Esophagus squamous epithelium (tissue), 5 donors: ENCODE data around the gene CRYBA2. TPM values are rescaled to one million over a fixed set of nuclear protein-coding genes. Genes with fewer than 3 reads are reported as not detected.

ENCODE experiments used
- DNase-seq: peaks from one replicate; lab custom pipeline; 2025; lab: John Stamatoyannopoulos, UW
- H3K27ac ChIP-seq, 4 donors: fragments of 200-600 bp; sonication (generic); one replicate each; pipeline ENCODE4 v1.5.1; 2016 to 2019; ENCODE audit warnings: mild to moderate bottlenecking in 1 of 4
- H3K27me3 ChIP-seq, 4 donors: fragments of 200-600 bp; sonication (generic); 1 replicate in 3 of 4; 2 replicates in 1 of 4; pipeline versions ENCODE4 v1.5.1 to v1.6.0; 2017 to 2021; ENCODE audit warnings: antibody characterized with exemption in 1 of 4
- H3K36me3 ChIP-seq, 3 donors: fragments of 200-600 bp; sonication (generic); one replicate each; pipeline ENCODE4 v1.5.1; 2016 to 2019
- H3K4me1 ChIP-seq, 3 donors: fragments of 200-600 bp; sonication (generic); one replicate each; pipeline ENCODE4 v1.5.1; 2017 to 2019
- H3K4me3 ChIP-seq, 4 donors: fragments of 200-600 bp; sonication (generic); 1 replicate in 3 of 4; 2 replicates in 1 of 4; pipeline ENCODE4 v1.5.1; 2016 to 2019; ENCODE audit warnings: mild to moderate bottlenecking in 2 of 4, moderate library complexity in 1 of 4
- H3K9me3 ChIP-seq, 3 donors: fragments of 200-600 bp; sonication (generic); one replicate each; pipeline ENCODE4 v1.5.1; 2016 to 2019
- POLR2A ChIP-seq, 4 donors: fragments of 450-650 bp; IDR thresholded peaks; one replicate each; pipeline ENCODE4 v1.6.1; 2017; ENCODE audit warnings: antibody characterized with exemption in 4 of 4, mild to moderate bottlenecking in 4 of 4, moderate library complexity in 3 of 4
- WGBS, 2 donors: methylation state at CpG; one replicate each; pipeline ENCODE4 v1.1.5; 2018; 5-methylcytosine and 5-hydroxymethylcytosine counted together
- intact Hi-C: fragments of 100-400 bp; cut with DNase I; formaldehyde crosslinking; loops from one replicate; pipeline ENCODE4 v1.15.0; 2022
- total RNA-seq, 4 donors: library from RNA; depleted of rRNA; stranded (reverse); fragments of >200 nt; gene quantifications; one replicate each; pipeline ENCODE4 v1.1.0, GENCODE V29; 2016
- TF ChIP-seq, protein P1 (sequence below), 6 experiments: fragments of 450-650 bp in 4 of 6; fragments of 200-600 bp in 2 of 6; sonication (generic) in 2 of 6; IDR thresholded peaks; one replicate each; pipeline ENCODE4 v1.5.1; 2016 to 2019; ENCODE audit warnings: antibody characterized with exemption in 6 of 6, mild to moderate bottlenecking in 4 of 6, moderate library complexity in 4 of 6
- donor health status: DM: yes; HTN: yes; CAD: no.

Gene CRYBA2
- total RNA-seq, 4 donors from 2014 or later, result not detected

DNA sequence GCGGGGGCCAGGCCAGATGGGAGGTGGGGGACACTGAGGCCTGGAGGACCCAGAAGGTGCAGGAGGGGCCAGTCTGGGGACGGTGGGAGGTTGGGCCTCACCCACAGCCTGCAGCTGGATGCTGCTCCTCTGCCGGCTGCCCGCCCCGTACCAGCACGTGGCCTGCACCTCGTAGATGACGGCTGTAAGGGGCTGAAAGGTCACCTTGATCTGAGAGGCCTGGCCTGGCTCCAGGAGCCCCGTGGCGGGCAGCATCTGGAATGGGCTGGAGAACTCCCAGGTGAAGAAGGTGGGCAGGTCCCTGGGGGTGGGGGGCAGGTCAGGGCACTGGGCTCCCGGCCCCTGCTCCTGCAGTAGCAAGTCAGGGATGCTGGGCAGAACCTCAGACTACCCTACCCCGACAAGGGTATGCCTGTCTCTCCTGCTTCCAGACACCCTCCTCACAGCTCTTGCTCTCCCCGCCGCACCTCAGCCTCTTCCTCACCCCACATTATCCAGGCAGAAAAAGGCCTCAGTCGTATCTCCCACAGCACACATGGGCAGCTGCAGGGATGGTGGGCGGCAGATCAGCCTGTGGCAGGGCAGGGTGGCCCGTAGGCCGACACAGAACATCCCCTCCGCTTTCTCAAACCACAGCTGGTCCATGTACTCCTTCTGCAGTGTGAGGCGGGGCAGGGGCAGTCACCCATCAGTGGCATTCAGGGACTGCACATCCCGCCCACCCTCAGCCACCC, 38.0 kb upstream of the CRYBA2 start:
- Histone ChIP-seq H3K4me1 (no peaks in the 10 kb centered on the region), H3K4me3 (no peak overlapping the region), H3K27ac (no peak overlapping the region), H3K9me3 (no peaks in the 10 kb centered on the region), H3K36me3 (no peaks in the 10 kb centered on the region), H3K27me3 (peaks cover 0 to 91% (median 0%) of the 10 kb centered on the region in 4 donors)
- DNase-seq, result no peak
- WGBS, 2 donors, result 45 to 77% methylated on average over 2 to 17 of the region's 21 CpGs
- TF ChIP-seq, protein P1, sequence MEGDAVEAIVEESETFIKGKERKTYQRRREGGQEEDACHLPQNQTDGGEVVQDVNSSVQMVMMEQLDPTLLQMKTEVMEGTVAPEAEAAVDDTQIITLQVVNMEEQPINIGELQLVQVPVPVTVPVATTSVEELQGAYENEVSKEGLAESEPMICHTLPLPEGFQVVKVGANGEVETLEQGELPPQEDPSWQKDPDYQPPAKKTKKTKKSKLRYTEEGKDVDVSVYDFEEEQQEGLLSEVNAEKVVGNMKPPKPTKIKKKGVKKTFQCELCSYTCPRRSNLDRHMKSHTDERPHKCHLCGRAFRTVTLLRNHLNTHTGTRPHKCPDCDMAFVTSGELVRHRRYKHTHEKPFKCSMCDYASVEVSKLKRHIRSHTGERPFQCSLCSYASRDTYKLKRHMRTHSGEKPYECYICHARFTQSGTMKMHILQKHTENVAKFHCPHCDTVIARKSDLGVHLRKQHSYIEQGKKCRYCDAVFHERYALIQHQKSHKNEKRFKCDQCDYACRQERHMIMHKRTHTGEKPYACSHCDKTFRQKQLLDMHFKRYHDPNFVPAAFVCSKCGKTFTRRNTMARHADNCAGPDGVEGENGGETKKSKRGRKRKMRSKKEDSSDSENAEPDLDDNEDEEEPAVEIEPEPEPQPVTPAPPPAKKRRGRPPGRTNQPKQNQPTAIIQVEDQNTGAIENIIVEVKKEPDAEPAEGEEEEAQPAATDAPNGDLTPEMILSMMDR (IDR thresholded peaks at IDR 0.05), result no peak
- no peak for TF ChIP-seq POLR2A (IDR thresholded peaks at IDR 0.05)
- intact Hi-C loops, result no loop called here

DNA sequence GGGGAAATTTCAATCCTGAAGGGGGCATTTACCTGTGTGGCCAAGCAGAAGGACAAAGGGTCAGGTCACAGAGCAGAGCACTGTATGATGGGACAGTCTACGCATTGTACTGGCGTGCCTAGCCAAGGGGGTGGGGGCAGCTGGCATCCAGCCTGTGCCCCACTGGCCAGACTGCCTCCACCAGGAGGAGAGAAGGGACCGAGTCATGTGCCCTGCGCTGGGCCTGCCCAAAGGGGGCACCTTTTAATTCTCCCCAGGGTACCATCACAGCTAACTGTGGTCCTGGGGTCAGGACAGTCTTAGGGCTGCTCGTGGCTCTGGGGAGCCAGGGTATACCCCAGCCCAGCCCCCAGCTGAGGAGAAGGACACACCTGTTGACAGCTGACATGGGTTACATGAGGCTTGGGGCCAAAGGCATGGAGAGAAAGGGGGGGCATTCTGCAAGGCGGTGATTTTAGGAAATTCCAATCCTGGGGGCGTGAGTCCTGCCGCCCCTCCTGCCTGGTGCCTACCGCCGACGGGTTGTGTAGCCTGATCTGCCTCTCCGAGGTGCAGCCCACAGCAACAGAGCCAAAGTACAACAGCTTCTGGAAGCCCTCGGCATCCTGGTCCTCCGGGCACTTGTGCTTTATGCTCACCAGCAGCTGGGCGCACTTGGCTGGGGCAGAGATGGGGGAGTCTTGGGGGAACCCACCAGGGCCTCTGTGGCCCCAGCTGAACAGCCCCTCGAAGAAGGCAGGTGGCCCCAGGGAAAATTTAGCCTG, 37.1 kb upstream of the CRYBA2 start:
- Histone ChIP-seq H3K27me3 (peaks cover 0 to 90% (median under 1%) of the 10 kb centered on the region in 4 donors), H3K36me3 (no peaks in the 10 kb centered on the region), H3K4me3 (no peak overlapping the region), H3K4me1 (no peaks in the 10 kb centered on the region), H3K9me3 (no peaks in the 10 kb centered on the region), H3K27ac (no peak overlapping the region)
- intact Hi-C loops, result no loop called here
- TF ChIP-seq POLR2A (IDR thresholded peaks at IDR 0.05), result no peak
- TF ChIP-seq, protein P1 (IDR thresholded peaks at IDR 0.05), result no peak
- DNase-seq, result no peak
- WGBS, 2 donors, result 70 to 81% methylated on average over 2 to 5 of the region's 16 CpGs

DNA sequence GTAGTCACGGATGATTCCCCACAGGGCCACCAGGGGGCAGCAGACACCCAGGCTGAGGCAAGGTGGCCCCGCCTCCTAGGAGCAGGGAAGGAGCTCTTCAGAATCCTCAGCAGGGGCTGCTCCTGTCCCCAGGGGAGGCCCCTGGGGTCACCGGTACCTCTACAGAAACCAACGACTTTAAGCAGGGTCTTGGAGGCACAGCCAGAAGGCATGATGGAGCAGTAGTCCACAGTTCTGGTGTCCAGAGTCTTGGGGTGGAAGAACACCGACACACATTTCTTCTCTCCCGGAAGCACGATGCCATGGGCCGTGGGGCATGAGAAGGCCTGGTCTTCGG, 36.6 kb upstream of the CRYBA2 start:
- Histone ChIP-seq H3K36me3 (no peaks in the 10 kb centered on the region), H3K9me3 (no peaks in the 10 kb centered on the region), H3K27ac (no peak overlapping the region), H3K27me3 (peaks cover 0 to 90% (median 1%) of the 10 kb centered on the region in 4 donors), H3K4me1 (no peaks in the 10 kb centered on the region), H3K4me3 (no peak overlapping the region)
- TF ChIP-seq POLR2A (IDR thresholded peaks at IDR 0.05), result no peak
- TF ChIP-seq, protein P1 (IDR thresholded peaks at IDR 0.05), result peak; percentile 84 to 95 (median 90)
- peak; percentile 23 for DNase-seq
- 27 to 37% methylated on average over 5 of the region's 9 CpGs for WGBS, 2 donors
- intact Hi-C loops, result no loop called here

DNA sequence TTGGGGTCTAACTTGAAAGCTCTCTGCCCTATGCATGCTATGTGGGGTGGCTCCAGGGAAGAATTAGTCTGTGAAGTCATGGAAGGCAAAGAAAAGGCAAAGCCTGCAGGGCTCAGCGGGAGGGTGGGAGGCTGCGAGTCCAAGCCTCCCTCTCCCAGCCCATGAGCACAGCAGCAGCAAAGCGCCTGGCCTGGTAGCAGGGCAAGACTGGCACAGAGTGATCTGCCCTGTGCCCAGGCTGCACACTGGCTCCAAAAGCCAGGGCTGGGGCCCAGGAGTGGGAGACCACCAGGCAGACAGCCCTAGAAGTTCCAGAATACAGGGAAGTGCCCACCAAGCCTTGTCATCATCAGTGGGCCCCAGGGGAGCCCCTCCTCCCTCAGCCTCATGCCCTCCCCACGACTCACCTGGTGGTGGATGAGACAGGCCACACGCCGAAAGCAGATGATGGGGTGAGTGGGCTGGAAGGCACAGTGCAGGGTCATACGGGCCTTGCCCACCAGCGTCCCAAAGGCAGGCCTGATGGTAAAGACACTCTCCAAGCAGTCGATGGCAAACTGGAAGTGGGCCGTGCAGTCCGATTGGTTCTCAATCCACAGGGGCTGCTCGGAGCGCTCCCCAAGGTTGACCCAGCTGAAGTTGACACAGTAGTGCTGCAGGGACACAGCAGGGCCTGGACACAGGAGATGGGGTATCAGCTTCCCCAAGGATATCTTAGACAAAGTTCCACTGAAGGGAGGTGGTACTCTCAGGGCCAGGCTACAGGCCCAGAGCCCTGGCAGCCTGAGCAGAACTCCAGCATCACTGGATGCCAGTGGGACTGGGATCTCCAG, 36.0 kb upstream of the CRYBA2 start:
- Histone ChIP-seq H3K4me3 (no peak overlapping the region), H3K36me3 (no peaks in the 10 kb centered on the region), H3K27me3 (peaks cover 0 to 88% (median 1%) of the 10 kb centered on the region in 4 donors), H3K4me1 (no peaks in the 10 kb centered on the region), H3K27ac (no peak overlapping the region), H3K9me3 (no peaks in the 10 kb centered on the region)
- TF ChIP-seq POLR2A (IDR thresholded peaks at IDR 0.05), result no peak
- TF ChIP-seq, protein P1 (IDR thresholded peaks at IDR 0.05), result no peak
- 64 to 75% methylated on average over 8 of the region's 13 CpGs for WGBS, 2 donors
- DNase-seq, result no peak
- intact Hi-C loops, result no loop called here
